Measurements from ENCODE around the gene PER1. TPM values are rescaled to one million over a fixed set of nuclear protein-coding genes. Genes with fewer than 3 reads are reported as not detected.

PER1 gene
- total and polyA plus RNA-seq, 10 of the 15 experiments (the other 5 are each of a cell fraction or from before 2014, with no cell fraction given), result 0.02 to 25.1 (median 5.4) TPM

DNA sequence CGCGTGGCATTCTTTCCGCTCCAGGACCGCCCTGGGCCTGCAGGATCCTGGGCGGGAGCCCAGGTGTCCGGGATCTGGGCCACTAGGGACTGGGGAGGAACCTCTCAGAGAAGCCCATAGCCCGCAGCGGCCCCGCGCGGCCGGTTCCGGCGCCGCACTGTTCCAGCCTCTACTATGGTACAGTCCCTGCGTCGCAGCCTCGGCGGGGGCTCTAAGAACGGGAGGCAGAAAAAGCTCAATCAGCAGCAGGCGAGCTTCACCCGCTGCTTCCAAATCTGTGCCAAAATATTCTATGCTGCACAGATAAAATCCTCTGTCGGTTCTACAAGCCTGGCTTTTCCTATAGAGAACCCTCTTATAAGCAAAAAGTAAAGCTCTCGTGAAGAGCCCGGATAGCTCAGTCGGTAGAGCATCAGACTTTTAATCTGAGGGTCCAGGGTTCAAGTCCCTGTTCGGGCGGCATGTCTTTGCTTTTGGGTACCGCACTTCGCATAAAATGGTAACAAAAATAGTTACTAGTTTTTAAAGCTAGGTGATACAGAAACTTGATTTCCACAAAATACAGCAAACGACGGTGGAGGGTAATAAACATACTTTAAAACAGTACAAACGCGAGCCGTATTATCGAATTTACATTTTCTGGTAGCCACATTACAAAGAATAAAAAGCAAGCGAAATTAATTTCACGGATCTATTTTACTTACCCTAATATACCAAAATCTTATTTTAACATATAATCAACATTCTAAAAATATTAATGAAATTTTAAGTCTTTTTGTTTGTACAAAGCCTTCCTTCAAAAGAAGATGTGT lies 33.2 kb downstream of the PER1 start (continued):
- TF ChIP-seq, protein P1, sequence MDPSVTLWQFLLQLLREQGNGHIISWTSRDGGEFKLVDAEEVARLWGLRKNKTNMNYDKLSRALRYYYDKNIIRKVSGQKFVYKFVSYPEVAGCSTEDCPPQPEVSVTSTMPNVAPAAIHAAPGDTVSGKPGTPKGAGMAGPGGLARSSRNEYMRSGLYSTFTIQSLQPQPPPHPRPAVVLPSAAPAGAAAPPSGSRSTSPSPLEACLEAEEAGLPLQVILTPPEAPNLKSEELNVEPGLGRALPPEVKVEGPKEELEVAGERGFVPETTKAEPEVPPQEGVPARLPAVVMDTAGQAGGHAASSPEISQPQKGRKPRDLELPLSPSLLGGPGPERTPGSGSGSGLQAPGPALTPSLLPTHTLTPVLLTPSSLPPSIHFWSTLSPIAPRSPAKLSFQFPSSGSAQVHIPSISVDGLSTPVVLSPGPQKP (IDR thresholded peaks at IDR 0.05; ENCODE audit: low read depth, low read length), result no peak
- TF ChIP-seq TAF1 (IDR thresholded peaks at IDR 0.05; ENCODE audit: borderline replicate concordance, low read depth, low read length), result no peak
- peak; percentile 46 for TF ChIP-seq RAD21 (IDR thresholded peaks at IDR 0.05; ENCODE audit: insufficient read depth, low read depth, low read length)
- peak; percentile 71; the same call in 1 of the 2 replicates for TF ChIP-seq GABPA (IDR thresholded peaks at IDR 0.05; ENCODE audit: low read depth)
- no peak for TF ChIP-seq ZBED1 (IDR thresholded peaks at IDR 0.05; ENCODE audit: borderline replicate concordance)
- TF ChIP-seq NFIC (IDR thresholded peaks at IDR 0.05; ENCODE audit: low read depth, low read length), result 0 out of 2 replicates have a peak, but pooled peaks have one; percentile 29
- TF ChIP-seq ZNF24 (IDR thresholded peaks at IDR 0.05), result peak; percentile 100
- TF ChIP-seq, protein P2, sequence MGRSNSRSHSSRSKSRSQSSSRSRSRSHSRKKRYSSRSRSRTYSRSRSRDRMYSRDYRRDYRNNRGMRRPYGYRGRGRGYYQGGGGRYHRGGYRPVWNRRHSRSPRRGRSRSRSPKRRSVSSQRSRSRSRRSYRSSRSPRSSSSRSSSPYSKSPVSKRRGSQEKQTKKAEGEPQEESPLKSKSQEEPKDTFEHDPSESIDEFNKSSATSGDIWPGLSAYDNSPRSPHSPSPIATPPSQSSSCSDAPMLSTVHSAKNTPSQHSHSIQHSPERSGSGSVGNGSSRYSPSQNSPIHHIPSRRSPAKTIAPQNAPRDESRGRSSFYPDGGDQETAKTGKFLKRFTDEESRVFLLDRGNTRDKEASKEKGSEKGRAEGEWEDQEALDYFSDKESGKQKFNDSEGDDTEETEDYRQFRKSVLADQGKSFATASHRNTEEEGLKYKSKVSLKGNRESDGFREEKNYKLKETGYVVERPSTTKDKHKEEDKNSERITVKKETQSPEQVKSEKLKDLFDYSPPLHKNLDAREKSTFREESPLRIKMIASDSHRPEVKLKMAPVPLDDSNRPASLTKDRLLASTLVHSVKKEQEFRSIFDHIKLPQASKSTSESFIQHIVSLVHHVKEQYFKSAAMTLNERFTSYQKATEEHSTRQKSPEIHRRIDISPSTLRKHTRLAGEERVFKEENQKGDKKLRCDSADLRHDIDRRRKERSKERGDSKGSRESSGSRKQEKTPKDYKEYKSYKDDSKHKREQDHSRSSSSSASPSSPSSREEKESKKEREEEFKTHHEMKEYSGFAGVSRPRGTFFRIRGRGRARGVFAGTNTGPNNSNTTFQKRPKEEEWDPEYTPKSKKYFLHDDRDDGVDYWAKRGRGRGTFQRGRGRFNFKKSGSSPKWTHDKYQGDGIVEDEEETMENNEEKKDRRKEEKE (IDR thresholded peaks at IDR 0.05), result no peak
- TF ChIP-seq POLR2AphosphoS5 (IDR thresholded peaks at IDR 0.05; ENCODE audit: low read length), result no peak
- TF ChIP-seq, protein P3, sequence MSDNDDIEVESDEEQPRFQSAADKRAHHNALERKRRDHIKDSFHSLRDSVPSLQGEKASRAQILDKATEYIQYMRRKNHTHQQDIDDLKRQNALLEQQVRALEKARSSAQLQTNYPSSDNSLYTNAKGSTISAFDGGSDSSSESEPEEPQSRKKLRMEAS (IDR thresholded peaks at IDR 0.05; ENCODE audit: low read depth, low read length), result no peak
- TF ChIP-seq ATF7 (IDR thresholded peaks at IDR 0.05; ENCODE audit: low read depth), result no peak
- no peak for TF ChIP-seq POLR2AphosphoS2 (IDR thresholded peaks at IDR 0.05; ENCODE audit: low read depth, low read length)
- peak; percentile 98 for TF ChIP-seq ZSCAN29 (IDR thresholded peaks at IDR 0.05)
- peak; percentile 97; the same call in 1 of the 2 replicates for TF ChIP-seq SMARCA5 (IDR thresholded peaks at IDR 0.05)
- TF ChIP-seq HDGF (IDR thresholded peaks at IDR 0.05), result no peak
- TF ChIP-seq, protein P4, sequence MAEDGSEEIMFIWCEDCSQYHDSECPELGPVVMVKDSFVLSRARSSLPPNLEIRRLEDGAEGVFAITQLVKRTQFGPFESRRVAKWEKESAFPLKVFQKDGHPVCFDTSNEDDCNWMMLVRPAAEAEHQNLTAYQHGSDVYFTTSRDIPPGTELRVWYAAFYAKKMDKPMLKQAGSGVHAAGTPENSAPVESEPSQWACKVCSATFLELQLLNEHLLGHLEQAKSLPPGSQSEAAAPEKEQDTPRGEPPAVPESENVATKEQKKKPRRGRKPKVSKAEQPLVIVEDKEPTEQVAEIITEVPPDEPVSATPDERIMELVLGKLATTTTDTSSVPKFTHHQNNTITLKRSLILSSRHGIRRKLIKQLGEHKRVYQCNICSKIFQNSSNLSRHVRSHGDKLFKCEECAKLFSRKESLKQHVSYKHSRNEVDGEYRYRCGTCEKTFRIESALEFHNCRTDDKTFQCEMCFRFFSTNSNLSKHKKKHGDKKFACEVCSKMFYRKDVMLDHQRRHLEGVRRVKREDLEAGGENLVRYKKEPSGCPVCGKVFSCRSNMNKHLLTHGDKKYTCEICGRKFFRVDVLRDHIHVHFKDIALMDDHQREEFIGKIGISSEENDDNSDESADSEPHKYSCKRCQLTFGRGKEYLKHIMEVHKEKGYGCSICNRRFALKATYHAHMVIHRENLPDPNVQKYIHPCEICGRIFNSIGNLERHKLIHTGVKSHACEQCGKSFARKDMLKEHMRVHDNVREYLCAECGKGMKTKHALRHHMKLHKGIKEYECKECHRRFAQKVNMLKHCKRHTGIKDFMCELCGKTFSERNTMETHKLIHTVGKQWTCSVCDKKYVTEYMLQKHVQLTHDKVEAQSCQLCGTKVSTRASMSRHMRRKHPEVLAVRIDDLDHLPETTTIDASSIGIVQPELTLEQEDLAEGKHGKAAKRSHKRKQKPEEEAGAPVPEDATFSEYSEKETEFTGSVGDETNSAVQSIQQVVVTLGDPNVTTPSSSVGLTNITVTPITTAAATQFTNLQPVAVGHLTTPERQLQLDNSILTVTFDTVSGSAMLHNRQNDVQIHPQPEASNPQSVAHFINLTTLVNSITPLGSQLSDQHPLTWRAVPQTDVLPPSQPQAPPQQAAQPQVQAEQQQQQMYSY (CRISPR knock-in tag; IDR thresholded peaks at IDR 0.05), result no peak
- TF ChIP-seq NBN (IDR thresholded peaks at IDR 0.05), result peak; percentile 70; the same call in 1 of the 2 replicates
- TF ChIP-seq, protein P5, sequence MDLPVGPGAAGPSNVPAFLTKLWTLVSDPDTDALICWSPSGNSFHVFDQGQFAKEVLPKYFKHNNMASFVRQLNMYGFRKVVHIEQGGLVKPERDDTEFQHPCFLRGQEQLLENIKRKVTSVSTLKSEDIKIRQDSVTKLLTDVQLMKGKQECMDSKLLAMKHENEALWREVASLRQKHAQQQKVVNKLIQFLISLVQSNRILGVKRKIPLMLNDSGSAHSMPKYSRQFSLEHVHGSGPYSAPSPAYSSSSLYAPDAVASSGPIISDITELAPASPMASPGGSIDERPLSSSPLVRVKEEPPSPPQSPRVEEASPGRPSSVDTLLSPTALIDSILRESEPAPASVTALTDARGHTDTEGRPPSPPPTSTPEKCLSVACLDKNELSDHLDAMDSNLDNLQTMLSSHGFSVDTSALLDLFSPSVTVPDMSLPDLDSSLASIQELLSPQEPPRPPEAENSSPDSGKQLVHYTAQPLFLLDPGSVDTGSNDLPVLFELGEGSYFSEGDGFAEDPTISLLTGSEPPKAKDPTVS (IDR thresholded peaks at IDR 0.05; ENCODE audit: low read depth, low read length), result peak; percentile 63; the same call in 1 of the 2 replicates
